Caco-2 (cell line): Measurements from ENCODE around the gene CEBPZ. TPM values are rescaled to one million over a fixed set of nuclear protein-coding genes. Genes with fewer than 3 reads are reported as not detected.
A peak's percentile ranks its signal among the peaks of the same experiment; 100 is the strongest.
"Not testable (repeated sequence)": the region's sequence is repeated elsewhere in the genome, so short reads cannot be mapped to it uniquely, and the experiment has no call there.

Experiments
- BruUV-seq: library from RNA; stranded (reverse); fragments of 400-500 nt; replicated peaks from 2 replicates; lab custom pipeline; 2021; lab: Mats Ljungman, UMichigan
- CTCF ChIA-PET: fragments of 300-600 bp; sonication (Branson Sonifier 250); formaldehyde crosslinking; loops from one replicate; lab custom pipeline; 2022; ENCODE audit warnings: antibody characterized with exemption; lab: Charles Lee
- POLR2A ChIA-PET: fragments of 300-600 bp; sonication (Branson Sonifier 250); formaldehyde crosslinking; loops from one replicate; lab custom pipeline; 2022; ENCODE audit warnings: antibody characterized with exemption; lab: Charles Lee
- DNase-seq, 2 experiments: peaks; one replicate each; pipeline versions ENCODE4 v3.0.0 to v3.0.0-alpha.2; 2020 to 2022
- H3K27me3 ChIP-seq: replicated peaks from 2 replicates; pipeline ENCODE4 v1.6.0; 2011; ENCODE audit warnings: low read length; ENCODE audit not compliant: control insufficient read depth, insufficient read depth
- H3K36me3 ChIP-seq: 2 replicates; pipeline ENCODE4 v1.5.1; 2011; ENCODE audit warnings: low read length; ENCODE audit not compliant: control insufficient read depth, insufficient read depth
- H3K4me1 ChIP-seq: fragments of 250-450 bp; sonication (Bioruptor Pico); 2 replicates; pipeline ENCODE4 v1.5.1; 2020; ENCODE audit warnings: mild to moderate bottlenecking
- H3K4me3 ChIP-seq: 2 replicates; pipeline ENCODE4 v1.5.1; 2011; ENCODE audit warnings: low read depth, mild to moderate bottlenecking, control low read depth, low read length
- H3K9me3 ChIP-seq: fragments of 250-450 bp; sonication (Bioruptor Pico); 2 replicates; pipeline ENCODE4 v1.5.1; 2020; ENCODE audit warnings: mild to moderate bottlenecking, moderate library complexity
- H3K27ac Mint-ChIP-seq: one replicate; pipeline ENCODE4 v1.8.0; 2022; ENCODE audit warnings: mixed read lengths; ENCODE audit not compliant: unreplicated experiment
- H3K27me3 Mint-ChIP-seq: one replicate; pipeline ENCODE4 v1.8.0; 2022; ENCODE audit warnings: mixed read lengths; ENCODE audit not compliant: insufficient read depth, unreplicated experiment
- H3K36me3 Mint-ChIP-seq: one replicate; pipeline ENCODE4 v1.8.0; 2022; ENCODE audit warnings: mild to moderate bottlenecking, mixed read lengths; ENCODE audit not compliant: insufficient read depth, unreplicated experiment
- H3K4me1 Mint-ChIP-seq: one replicate; pipeline ENCODE4 v1.8.0; 2022; ENCODE audit warnings: low read depth, mixed read lengths; ENCODE audit not compliant: unreplicated experiment
- H3K4me3 Mint-ChIP-seq: one replicate; pipeline ENCODE4 v1.8.0; 2022; ENCODE audit warnings: mild to moderate bottlenecking, moderate library complexity, mixed read lengths; ENCODE audit not compliant: unreplicated experiment
- H3K9me3 Mint-ChIP-seq: one replicate; pipeline ENCODE4 v1.8.0; 2022; ENCODE audit warnings: mixed read lengths; ENCODE audit not compliant: unreplicated experiment
- CTCF ChIP-seq, 2 experiments: fragments of 200-600 bp in 1 of 2; IDR thresholded peaks; 1 replicate in 1 of 2; 2 replicates in 1 of 2; pipeline versions ENCODE4 v1.5.1 to v1.8.0; 2011 to 2022; ENCODE audit warnings: antibody characterized with exemption in 1 of 2, control low read depth in 1 of 2, inconsistent platforms in 1 of 2, low read depth in 1 of 2, low read length in 1 of 2, mild to moderate bottlenecking in 1 of 2, moderate library complexity in 1 of 2; ENCODE audit not compliant: insufficient read depth in 1 of 2, severe bottlenecking in 1 of 2, unreplicated experiment in 1 of 2
- intact Hi-C: fragments of 100-400 bp; cut with micrococcal nuclease; formaldehyde crosslinking; loops from one replicate; pipeline ENCODE4 v1.10.0; 2022; ENCODE audit not compliant: unreplicated experiment
- total RNA-seq: library from RNA; stranded (reverse); gene quantifications from 2 replicates; pipeline ENCODE4 v1.2.3, GENCODE V29; 2022

Gene CEBPZ
- total RNA-seq, 1 experiment from 2014 or later = 93.3 TPM

- intact Hi-C loops = loop anchor here (1.0 kb wide), 1 partner anchor 62 kb away; no protein-coding TSS in a partner anchor
Observed at GRCh38 chr2:37230581-37230980, 815 bp downstream of the CEBPZ start.

GRCh38 chr2:37228788-37229187 is 2.6 kb downstream of the CEBPZ start:
- H3K36me3 Mint-ChIP-seq = peaks cover 30% of the 10 kb centered on the region
- CTCF ChIA-PET = no interaction called here
- no peak for TF ChIP-seq CTCF (IDR thresholded peaks at IDR 0.05; ENCODE audit: insufficient read depth in 1 of 2, low read depth in 1 of 2, low read length in 1 of 2, severe bottlenecking in 1 of 2, unreplicated experiment in 1 of 2)
- no peak overlapping the region for H3K4me3 Mint-ChIP-seq
- Histone ChIP-seq H3K4me3 (no peak overlapping the region), H3K4me1 (peaks cover 24% of the 10 kb centered on the region), H3K9me3 (no peaks in the 10 kb centered on the region), H3K36me3 (peaks cover 7% of the 10 kb centered on the region), H3K27me3 (no peaks in the 10 kb centered on the region)
- intact Hi-C loops = no loop called here
- no peak overlapping the region for H3K27ac Mint-ChIP-seq
- no peak for DNase-seq
- H3K27me3 Mint-ChIP-seq = no peaks in the 10 kb centered on the region
- POLR2A ChIA-PET = no interaction called here
- BruUV-seq = no TSS peak
- H3K4me1 Mint-ChIP-seq = peaks cover 15% of the 10 kb centered on the region
- no peaks in the 10 kb centered on the region for H3K9me3 Mint-ChIP-seq

More at GRCh38 chr2:37230581-37230980, 815 bp downstream of the CEBPZ start:
- ChIA-PET POLR2A (interaction anchor here (1.8 kb wide), 1 partner anchor 34 kb away, joined by 4 read pairs; no protein-coding TSS in a partner anchor), CTCF (no interaction called here)
- Histone ChIP-seq H3K27me3 (no peaks in the 10 kb centered on the region), H3K4me3 (peak overlapping the region; percentile 98), H3K4me1 (peaks cover 17% of the 10 kb centered on the region), H3K36me3 (peaks cover 7% of the 10 kb centered on the region), H3K9me3 (no peaks in the 10 kb centered on the region)
- Mint-ChIP-seq H3K27ac (no peak overlapping the region), H3K4me1 (peaks cover 7% of the 10 kb centered on the region), H3K4me3 (no peak overlapping the region), H3K27me3 (no peaks in the 10 kb centered on the region), H3K36me3 (peaks cover 28% of the 10 kb centered on the region), H3K9me3 (no peaks in the 10 kb centered on the region)
- TF ChIP-seq CTCF (IDR thresholded peaks at IDR 0.05; ENCODE audit: insufficient read depth in 1 of 2, low read depth in 1 of 2, low read length in 1 of 2, severe bottlenecking in 1 of 2, unreplicated experiment in 1 of 2) = no peak
- BruUV-seq = no TSS peak
- DNase-seq = no peak

- peaks cover 47% of the 10 kb centered on the region for H3K36me3 Mint-ChIP-seq
- H3K4me1 ChIP-seq = peaks cover 19% of the 10 kb centered on the region
- H3K9me3 Mint-ChIP-seq = no peaks in the 10 kb centered on the region
- ChIA-PET POLR2A (no interaction called here), CTCF (no interaction called here)
- DNase-seq = no peak
- TF ChIP-seq CTCF (IDR thresholded peaks at IDR 0.05; ENCODE audit: insufficient read depth in 1 of 2, low read depth in 1 of 2, low read length in 1 of 2, severe bottlenecking in 1 of 2, unreplicated experiment in 1 of 2) = no peak
- intact Hi-C loops = no loop called here
- H3K27me3 ChIP-seq = no peaks in the 10 kb centered on the region
- H3K4me1 Mint-ChIP-seq = peaks cover 15% of the 10 kb centered on the region
- H3K4me3 ChIP-seq = no peak overlapping the region
- no peak overlapping the region for H3K27ac Mint-ChIP-seq
- H3K4me3 Mint-ChIP-seq = no peak overlapping the region
- no peaks in the 10 kb centered on the region for H3K9me3 ChIP-seq
- peaks cover 7% of the 10 kb centered on the region for H3K36me3 ChIP-seq
- no TSS peak for BruUV-seq
- no peaks in the 10 kb centered on the region for H3K27me3 Mint-ChIP-seq
Observed at GRCh38 chr2:37226863-37227262, 4.5 kb downstream of the CEBPZ start.

- CTCF ChIA-PET, BruUV-seq, H3K9me3 ChIP-seq, POLR2A ChIA-PET, DNase-seq, H3K4me3 ChIP-seq, intact Hi-C loops, H3K27me3 Mint-ChIP-seq, H3K9me3 Mint-ChIP-seq, H3K27me3 ChIP-seq: not testable (repeated sequence)
- Histone ChIP-seq H3K4me1 (peaks cover 17% of the 10 kb centered on the region), H3K36me3 (peaks cover 11% of the 10 kb centered on the region)
- Mint-ChIP-seq H3K4me3 (peak overlapping the region; percentile 22), H3K27ac (peak overlapping the region; percentile 63), H3K4me1 (peaks cover 15% of the 10 kb centered on the region), H3K36me3 (peaks cover 64% of the 10 kb centered on the region)
Observed at GRCh38 chr2:37225129-37225528, 6.3 kb downstream of the CEBPZ start.
